GM19452 (cell line): Measurements from ENCODE around the gene FOXI1.
"Not testable (repeated sequence)": the region's sequence is repeated elsewhere in the genome, so short reads cannot be mapped to it uniquely, and the experiment has no call there.

Experiments
- ATAC-seq: cut with Tn5 transposase; IDR thresholded peaks from one replicate; pipeline ENCODE4 v1.9.1; 2021; ENCODE audit not compliant: unreplicated experiment

Gene FOXI1

GRCh38 chr5:170126061-170126460, 20.4 kb downstream of the FOXI1 start:
- no peak for ATAC-seq

DNA sequence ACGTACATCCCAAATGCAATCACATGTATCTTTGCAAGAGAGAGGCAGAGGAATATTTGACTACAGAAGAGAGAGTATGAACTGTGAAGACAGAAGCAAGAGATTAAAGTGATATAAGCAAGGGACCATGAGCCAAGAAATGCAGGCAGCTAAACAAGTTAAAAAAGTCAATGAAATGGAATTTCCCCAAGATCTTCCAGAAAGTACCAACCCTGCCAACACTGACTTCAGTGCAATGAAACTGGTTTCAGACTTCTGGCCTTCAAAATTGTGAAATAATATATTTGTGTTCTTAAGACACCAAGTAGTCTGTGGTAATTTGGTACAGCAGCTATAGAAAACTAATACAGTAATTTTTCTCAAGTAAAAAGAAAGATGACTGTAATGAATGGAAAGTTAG, 20.9 kb downstream of the FOXI1 start:
- no peak for ATAC-seq

- no peak for ATAC-seq
Measured at GRCh38 chr5:170131235-170131634, 25.5 kb downstream of the FOXI1 start.

- ATAC-seq: no peak
Measured at GRCh38 chr5:170132269-170132975, 26.7 kb downstream of the FOXI1 start.

GRCh38 chr5:170132976-170133448, 27.3 kb downstream of the FOXI1 start:
- ATAC-seq: no peak

GRCh38 chr5:170135796-170136490, 30.2 kb downstream of the FOXI1 start:
- ATAC-seq: no peak

DNA sequence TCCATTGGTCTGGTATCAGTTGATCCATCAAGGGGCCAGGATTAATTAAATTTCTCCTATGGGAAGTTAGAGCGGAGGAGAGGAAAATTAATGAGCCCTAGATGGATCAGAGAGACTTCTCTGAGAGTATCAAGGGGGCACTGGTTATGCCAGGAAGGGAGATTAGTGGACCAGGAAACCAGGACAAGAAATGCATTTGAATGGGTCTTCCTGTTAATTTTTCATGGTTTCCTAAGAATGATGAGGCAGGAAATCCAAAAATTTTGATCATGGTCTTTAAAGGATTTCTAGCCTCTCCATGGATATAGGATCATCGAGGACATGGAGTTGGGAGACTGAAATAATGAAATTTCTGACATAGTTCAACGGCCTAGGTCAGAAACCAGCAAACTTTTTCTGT, 30.8 kb downstream of the FOXI1 start:
- no peak for ATAC-seq

GRCh38 chr5:170137694-170138214, 32.1 kb downstream of the FOXI1 start:
- no peak for ATAC-seq

GRCh38 chr5:170138273-170138672, 32.6 kb downstream of the FOXI1 start:
- no peak for ATAC-seq

DNA sequence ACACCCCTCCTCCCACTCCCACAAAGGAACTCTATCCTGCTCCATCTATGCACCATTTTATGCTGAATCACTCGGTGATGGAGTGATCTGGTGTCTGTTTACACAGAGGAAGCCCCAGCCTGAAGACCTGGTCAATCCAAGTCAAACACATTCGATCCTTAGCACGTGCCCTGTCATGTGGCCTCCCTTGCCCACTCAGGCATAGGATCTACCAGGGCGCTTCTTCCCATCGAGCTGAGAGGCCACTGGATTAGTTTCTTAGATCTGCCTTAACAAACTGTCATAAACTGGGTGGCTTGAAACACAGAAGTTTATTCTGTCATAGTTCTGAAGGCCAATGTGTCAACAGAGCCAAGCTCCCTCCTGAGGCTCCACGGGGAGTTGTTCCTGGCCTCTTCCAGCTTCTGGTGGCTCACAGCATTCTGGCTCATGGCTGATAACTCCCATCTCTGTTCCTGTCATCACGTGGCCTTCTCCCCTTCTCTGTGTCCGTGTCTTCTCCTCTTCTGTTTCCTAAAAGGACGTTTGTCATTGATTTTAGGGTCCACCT, 34.2 kb downstream of the FOXI1 start:
- no peak for ATAC-seq

DNA sequence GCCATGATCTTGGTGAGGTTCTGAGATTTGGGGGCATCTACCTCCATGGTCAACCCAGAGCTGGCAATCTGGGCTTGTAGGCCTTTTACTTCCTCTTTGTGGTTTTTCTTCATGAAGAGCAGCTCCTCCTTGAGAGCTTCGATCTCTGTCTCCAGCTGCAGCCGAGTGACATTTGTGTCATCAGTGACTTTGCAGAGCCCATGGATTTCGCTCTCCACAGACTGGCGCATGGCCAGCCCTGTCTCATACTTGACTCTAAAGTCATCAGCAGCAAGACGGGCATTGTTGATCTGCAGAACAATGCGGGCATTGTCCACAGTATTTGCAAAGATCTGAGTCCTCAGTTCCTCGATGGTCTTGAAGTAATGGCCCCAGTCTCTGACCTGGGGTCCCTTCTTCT, 35.5 kb downstream of the FOXI1 start:
- ATAC-seq: not testable (repeated sequence)

DNA sequence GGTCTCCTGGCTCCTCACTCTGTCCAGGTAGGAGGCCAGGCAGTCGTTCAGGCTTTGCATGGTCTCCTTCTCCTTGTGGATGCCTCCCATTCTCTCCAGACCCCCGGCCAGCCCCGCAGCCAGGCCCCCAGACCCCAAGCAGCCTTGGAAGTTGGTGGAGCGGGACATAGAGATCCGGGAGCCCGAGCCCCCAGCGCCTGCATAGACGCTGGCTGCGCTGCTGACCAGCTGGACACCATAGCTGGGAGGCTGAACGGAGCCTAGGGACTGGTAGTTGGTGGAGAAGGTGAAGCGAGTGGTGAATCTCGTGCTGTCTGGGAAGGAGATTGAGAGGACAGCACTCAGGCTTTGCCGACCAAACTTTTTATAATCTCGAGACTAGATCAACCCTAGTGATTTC, 35.9 kb downstream of the FOXI1 start:
- ATAC-seq: no peak

DNA sequence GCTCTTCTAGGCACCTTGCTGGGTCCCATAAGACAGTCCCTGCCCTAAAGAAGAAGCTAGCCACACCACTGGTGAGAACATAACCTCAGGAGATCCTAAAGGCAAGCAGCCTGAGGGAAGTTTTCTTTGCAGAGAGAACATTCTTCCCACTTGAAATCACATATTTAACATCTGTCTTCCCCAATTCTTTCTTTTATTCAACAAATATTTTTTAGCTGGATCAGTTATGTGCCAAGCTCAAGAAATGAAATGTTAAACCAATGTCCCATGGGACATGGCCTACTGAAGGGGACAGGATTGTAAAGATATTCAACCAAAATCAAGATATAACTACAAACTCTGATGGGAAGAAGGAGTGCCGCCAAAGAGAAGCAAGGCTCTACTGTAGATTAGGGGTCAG, 36.5 kb downstream of the FOXI1 start:
- ATAC-seq: no peak

GRCh38 chr5:170143091-170143490, 37.4 kb downstream of the FOXI1 start:
- no peak for ATAC-seq

- no peak for ATAC-seq
Measured at GRCh38 chr5:170143710-170144109, 38.0 kb downstream of the FOXI1 start.

DNA sequence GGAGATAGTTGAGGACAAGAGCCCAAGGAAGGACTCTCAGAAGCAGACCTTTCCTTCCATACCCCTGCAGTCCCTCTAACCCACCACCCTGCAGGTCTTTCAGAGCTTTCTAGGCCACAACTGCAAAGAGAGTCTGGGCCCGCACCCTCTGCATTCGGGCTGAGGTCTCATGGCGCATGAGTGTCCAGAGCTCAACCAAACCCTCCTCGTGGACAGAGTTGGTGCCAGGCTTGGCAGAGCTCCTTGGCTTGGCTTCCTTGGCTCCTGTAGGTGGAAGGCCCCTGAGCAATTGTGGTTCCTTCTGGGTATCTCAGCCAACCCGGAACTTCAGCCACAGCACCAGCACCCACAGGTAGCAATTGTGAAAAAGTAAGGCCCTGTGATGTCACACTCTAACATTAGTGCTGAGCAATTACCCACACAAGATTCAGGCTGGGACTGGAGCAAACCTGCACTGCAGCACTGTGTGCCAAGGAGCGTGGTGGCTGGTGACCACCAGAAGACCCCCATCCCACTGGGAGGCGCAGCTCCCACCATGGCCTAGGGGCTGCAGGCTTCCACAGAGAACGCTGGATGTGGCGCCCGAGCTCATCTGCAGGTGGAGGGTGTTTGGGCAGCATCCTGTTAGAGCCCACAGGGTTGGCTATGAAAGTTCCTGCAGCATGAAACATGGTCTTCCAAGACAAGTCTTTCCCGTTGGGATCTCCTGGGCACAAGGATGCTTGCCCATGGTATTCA, 38.8 kb downstream of the FOXI1 start:
- no peak for ATAC-seq

DNA sequence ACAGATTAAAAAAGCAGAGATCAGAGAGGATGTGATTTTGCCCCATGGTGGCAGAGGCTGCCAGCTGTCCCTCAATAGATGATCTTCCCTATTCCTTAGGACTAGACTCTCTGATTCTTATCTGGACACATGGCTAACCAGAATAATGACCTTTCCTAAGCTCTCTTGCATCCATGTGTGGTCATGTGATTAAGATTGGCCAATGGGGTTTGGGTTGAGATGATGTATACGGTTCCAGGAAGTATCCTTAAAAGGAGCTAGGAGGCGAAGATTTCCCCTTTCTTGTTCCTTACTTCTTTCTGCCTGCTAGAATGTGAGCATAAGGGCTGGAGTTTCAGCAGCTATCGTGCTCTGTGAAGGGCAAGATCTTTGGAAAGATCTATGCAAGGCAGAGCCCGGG, 39.8 kb downstream of the FOXI1 start:
- no peak for ATAC-seq

DNA sequence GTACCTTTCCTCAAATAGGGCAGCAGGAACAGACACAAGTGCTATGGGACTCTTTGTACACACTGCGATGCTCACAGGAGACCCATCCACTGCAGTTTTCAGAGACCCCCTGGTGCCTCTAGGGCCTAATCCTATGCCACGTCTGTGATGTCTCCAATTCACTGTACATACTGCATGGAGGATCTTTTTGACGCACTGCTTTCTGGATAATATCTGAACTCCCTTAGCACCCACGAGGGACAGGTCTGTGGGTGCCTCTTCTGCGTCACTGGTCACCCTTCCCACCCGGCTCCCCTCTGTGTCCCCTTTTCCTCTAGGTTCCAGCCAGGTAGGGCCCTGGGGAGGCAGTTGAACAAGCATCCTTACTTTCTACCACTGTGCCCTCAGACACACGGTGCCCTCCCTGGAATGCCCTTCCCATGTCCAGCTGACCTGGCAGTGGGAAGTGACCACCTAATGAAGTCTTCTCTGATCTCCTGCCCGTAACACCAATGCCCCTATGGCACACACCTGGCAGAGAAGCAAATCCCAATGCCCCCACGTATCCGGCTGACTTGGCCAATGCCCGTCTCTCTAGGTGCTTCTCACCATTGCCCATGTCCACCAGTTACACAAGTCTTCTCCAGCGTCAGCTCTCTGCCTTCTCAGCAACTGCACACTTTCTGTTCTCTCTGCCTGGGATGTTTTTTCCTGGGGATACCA, 41.5 kb downstream of the FOXI1 start:
- no peak for ATAC-seq

DNA sequence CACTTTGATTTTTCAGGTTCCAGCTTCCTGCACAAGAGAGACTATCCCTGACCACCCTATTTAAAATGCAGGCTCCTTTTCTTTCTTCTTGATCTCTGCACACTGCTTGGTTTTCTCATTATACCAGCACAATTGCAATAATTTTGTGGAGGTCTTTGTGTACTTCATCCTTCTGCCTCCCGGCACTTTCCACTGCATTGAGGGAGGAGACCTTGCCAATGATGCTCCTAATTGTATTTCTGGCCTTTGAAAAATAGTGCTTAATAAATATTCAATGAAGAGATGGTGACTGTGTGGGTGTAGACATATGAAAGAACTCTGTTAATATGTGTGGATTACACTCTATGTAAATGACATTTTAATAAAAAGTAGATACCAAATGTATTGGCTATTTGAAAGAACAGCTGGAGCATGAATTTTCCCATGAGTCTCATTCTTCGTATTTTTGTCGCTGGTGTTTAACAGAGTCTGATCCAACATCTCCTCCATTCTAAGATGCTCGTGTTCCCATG, 42.1 kb downstream of the FOXI1 start:
- ATAC-seq: no peak

DNA sequence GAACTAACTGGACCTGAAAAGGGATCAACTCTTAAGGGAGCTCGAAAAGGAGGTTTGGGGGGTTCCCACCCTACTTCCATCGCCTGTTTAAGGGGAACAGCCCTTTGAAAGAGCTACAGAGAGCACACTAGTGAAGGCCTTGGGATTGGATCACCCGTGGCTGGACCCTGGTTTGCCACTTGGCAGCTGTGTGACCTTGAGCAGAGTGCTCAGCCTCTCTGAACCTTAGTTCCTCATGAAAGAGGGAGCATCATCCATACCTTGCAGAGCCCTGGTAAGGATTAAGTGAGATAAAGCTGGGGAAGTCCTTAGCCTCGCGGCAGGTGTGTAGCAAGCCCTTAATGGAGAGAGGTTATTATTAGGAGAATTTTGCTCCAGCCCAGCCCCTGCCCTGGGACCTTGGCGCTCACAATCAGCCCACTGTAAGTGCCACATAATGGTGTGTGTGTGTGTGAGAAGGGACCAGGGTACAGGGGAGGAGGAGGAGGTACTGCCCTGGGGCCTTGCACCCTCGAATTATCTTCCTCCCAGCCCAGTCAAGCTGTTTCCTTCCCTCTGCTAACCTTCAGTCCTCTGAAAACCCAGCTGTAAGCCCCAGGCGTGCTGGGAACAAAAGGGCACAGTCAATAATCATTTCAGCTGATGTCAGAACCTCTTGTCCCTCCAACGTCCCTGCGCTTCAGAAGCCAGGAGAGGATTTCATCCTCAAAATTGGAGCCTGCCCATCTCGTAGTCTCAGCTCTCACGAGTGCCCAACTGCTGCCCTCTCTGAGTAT, 42.9 kb downstream of the FOXI1 start:
- no peak for ATAC-seq
